Esophagus muscularis mucosa (tissue), 4 donors: Measurements from ENCODE around the gene DYRK2.

Source experiments
- EP300 ChIP-seq: sonication (generic); formaldehyde crosslinking; IDR thresholded peaks from one replicate; pipeline ENCODE4 v1.6.1; 2017; ENCODE audit warnings: antibody characterized with exemption
- POLR2A ChIP-seq: fragments of 450-650 bp; IDR thresholded peaks from one replicate; pipeline ENCODE4 v1.6.1; 2017; ENCODE audit warnings: antibody characterized with exemption, moderate library complexity, mild to moderate bottlenecking, low read depth
- POLR2AphosphoS5 ChIP-seq, 2 donors: sonication (generic); formaldehyde crosslinking; IDR thresholded peaks; one replicate each; pipeline ENCODE4 v1.6.1; 2017; ENCODE audit warnings: antibody characterized with exemption in 2 of 2
- TF ChIP-seq, protein P1 (sequence below), 3 experiments: fragments of 200-600 bp in 2 of 3; fragments of 450-650 bp in 1 of 3; sonication (generic) in 2 of 3; IDR thresholded peaks; one replicate each; pipeline ENCODE4 v1.5.1; 2017 to 2019; ENCODE audit warnings: antibody characterized with exemption in 3 of 3, mild to moderate bottlenecking in 2 of 3, moderate library complexity in 1 of 3

GRCh38 chr12:67609226-67609870, 39.2 kb upstream of the DYRK2 start:
- TF ChIP-seq POLR2A (no peak), POLR2AphosphoS5 (IDR thresholded peaks at IDR 0.05) (no peak), EP300 (no peak)
- TF ChIP-seq, protein P1, sequence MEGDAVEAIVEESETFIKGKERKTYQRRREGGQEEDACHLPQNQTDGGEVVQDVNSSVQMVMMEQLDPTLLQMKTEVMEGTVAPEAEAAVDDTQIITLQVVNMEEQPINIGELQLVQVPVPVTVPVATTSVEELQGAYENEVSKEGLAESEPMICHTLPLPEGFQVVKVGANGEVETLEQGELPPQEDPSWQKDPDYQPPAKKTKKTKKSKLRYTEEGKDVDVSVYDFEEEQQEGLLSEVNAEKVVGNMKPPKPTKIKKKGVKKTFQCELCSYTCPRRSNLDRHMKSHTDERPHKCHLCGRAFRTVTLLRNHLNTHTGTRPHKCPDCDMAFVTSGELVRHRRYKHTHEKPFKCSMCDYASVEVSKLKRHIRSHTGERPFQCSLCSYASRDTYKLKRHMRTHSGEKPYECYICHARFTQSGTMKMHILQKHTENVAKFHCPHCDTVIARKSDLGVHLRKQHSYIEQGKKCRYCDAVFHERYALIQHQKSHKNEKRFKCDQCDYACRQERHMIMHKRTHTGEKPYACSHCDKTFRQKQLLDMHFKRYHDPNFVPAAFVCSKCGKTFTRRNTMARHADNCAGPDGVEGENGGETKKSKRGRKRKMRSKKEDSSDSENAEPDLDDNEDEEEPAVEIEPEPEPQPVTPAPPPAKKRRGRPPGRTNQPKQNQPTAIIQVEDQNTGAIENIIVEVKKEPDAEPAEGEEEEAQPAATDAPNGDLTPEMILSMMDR (IDR thresholded peaks at IDR 0.05), result no peak
